Measurements from ENCODE around the gene UPK3A. TPM values are rescaled to one million over a fixed set of nuclear protein-coding genes. Genes with fewer than 3 reads are reported as not detected.

The UPK3A gene
- total RNA-seq, 1 experiment from 2014 or later: not detected

- peak within 1 kb of the TSS; percentile 70 to 72 for H3K4me3 ChIP-seq (ENCODE audit: low read depth in 2 of 2, low read length in 2 of 2)
- no peaks in the 10 kb centered on the region for H3K27me3 ChIP-seq (ENCODE audit: control insufficient read depth, insufficient read depth, low read length)
- in situ Hi-C loops (cut with HindIII; ENCODE audit: low pct_unique_long_range_greater_than_20kb, low sequenced_read_pairs): no loop called here
- ChIA-PET POLR2A (no interaction called here), CTCF (no interaction called here)
- H3K9me3 ChIP-seq (ENCODE audit: control insufficient read depth, insufficient read depth, low read depth, low read length): no peaks in the 10 kb centered on the region
- TF ChIP-seq POLR2AphosphoS5 (IDR thresholded peaks at IDR 0.05; ENCODE audit: low read depth, low read length) (peak; percentile 73), TCF7L2 (IDR thresholded peaks at IDR 0.05; ENCODE audit: low read depth, low read length) (no peak), REST (IDR thresholded peaks at IDR 0.05; ENCODE audit: insufficient read depth in 1 of 2, low read depth in 2 of 2, low read length in 1 of 2) (no peak), CTCF (IDR thresholded peaks at IDR 0.05) (no peak), SIN3A (IDR thresholded peaks at IDR 0.05; ENCODE audit: borderline replicate concordance, insufficient read depth, low read depth, low read length) (no peak; the same call in 1 of the 2 replicates)
- BruUV-seq (replicated peaks): no TSS peak
- ATAC-seq: peak; percentile 94
- peak; percentile 18 for DNase-seq (ENCODE audit: low read depth, low spot score)
- peaks cover 7% of the 10 kb centered on the region; the same call in 1 of the 2 replicates for H3K4me1 ChIP-seq (ENCODE audit: control insufficient read depth, insufficient read depth, low read length)
- H3K36me3 ChIP-seq (ENCODE audit: control insufficient read depth, insufficient read depth, low read length): peaks cover 2% of the 10 kb centered on the region; the same call in 1 of the 2 replicates
- intact Hi-C loops (cut with micrococcal nuclease; ENCODE audit: unreplicated experiment): no loop called here
- H3K27ac ChIP-seq (ENCODE audit: low read length): peak within 1 kb of the TSS; percentile 77
Measured at GRCh38 chr22:45309422-45310227, 24.9 kb downstream of the UPK3A start, which contains the start of gene FAM118A. TSS of gene FAM118A (plus strand) at chr22:45309934. CDS start at chr22:45322380, 12,446 bp downstream.

GRCh38 chr22:45310331-45310976 is 25.7 kb downstream of the UPK3A start:
- CTCF ChIA-PET: no interaction called here
- intact Hi-C loops (cut with micrococcal nuclease; ENCODE audit: unreplicated experiment): no loop called here
- POLR2A ChIA-PET: no interaction called here

More at GRCh38 chr22:45310331-45310976, 25.7 kb downstream of the UPK3A start:
- no TSS peak for BruUV-seq (replicated peaks)
- ATAC-seq (no peak), DNase-seq (ENCODE audit: low read depth, low spot score) (no peak)
- no peaks in the 10 kb centered on the region for H3K27me3 ChIP-seq (ENCODE audit: control insufficient read depth, insufficient read depth, low read length)
- TF ChIP-seq SIN3A (IDR thresholded peaks at IDR 0.05; ENCODE audit: borderline replicate concordance, insufficient read depth, low read depth, low read length): no peak
- TF ChIP-seq REST (IDR thresholded peaks at IDR 0.05; ENCODE audit: insufficient read depth in 1 of 2, low read depth in 2 of 2, low read length in 1 of 2): no peak
- TF ChIP-seq TCF7L2 (IDR thresholded peaks at IDR 0.05; ENCODE audit: low read depth, low read length): no peak
- TF ChIP-seq CTCF (IDR thresholded peaks at IDR 0.05): no peak
- no peak for TF ChIP-seq POLR2AphosphoS5 (IDR thresholded peaks at IDR 0.05; ENCODE audit: low read depth, low read length)
- peak overlapping the region; percentile 70 to 72 for H3K4me3 ChIP-seq (ENCODE audit: low read depth in 2 of 2, low read length in 2 of 2)
- peak overlapping the region; percentile 72 for H3K27ac ChIP-seq (ENCODE audit: low read length)
- H3K4me1 ChIP-seq (ENCODE audit: control insufficient read depth, insufficient read depth, low read length): peaks cover 7% of the 10 kb centered on the region; the same call in 1 of the 2 replicates
- H3K9me3 ChIP-seq (ENCODE audit: control insufficient read depth, insufficient read depth, low read depth, low read length): no peaks in the 10 kb centered on the region
- in situ Hi-C loops (cut with HindIII; ENCODE audit: low pct_unique_long_range_greater_than_20kb, low sequenced_read_pairs): no loop called here
- H3K36me3 ChIP-seq (ENCODE audit: control insufficient read depth, insufficient read depth, low read length): peaks cover 2% of the 10 kb centered on the region; the same call in 1 of the 2 replicates
